ENCODE data around the gene DBT. TPM values are rescaled to one million over a fixed set of nuclear protein-coding genes. Genes with fewer than 3 reads are reported as not detected.
A peak's percentile ranks its signal among the peaks of the same experiment; 100 is the strongest.

The DBT gene
- 2.0 and 3.6 TPM in 2 replicates for polyA plus RNA-seq (2012; rRNA removed)
- polyA plus RNA-seq (2012; cell fraction: cytosol; rRNA removed): 2.8 and 3.5 TPM in 2 replicates
- 1.9 and 5.3 TPM in 2 replicates for polyA plus RNA-seq (2012; cell fraction: nucleus; rRNA removed)

GRCh38 chr1:100249537-100250257 lies at the start of gene DBT:
TSS of gene DBT (minus strand) at chr1:100249834. CDS start at chr1:100249820, 14 bp downstream.
- H3K9ac ChIP-seq: peak within 1 kb of the TSS; percentile 81
- H3K9me2 ChIP-seq: no peaks in the 10 kb centered on the region
- peaks cover 38% of the 10 kb centered on the region for H3K79me2 ChIP-seq (ENCODE audit: insufficient read depth)
- peak within 1 kb of the TSS; percentile 93 for H2AFZ ChIP-seq (ENCODE audit: low read depth)
- H3K4me2 ChIP-seq: peak within 1 kb of the TSS; percentile 86
- peak within 1 kb of the TSS; percentile 73 to 91 for H3K4me3 ChIP-seq (ENCODE audit: low read depth in 2 of 2, low read length in 1 of 2)
- no peaks in the 10 kb centered on the region for H3K9me3 ChIP-seq
- no peaks in the 10 kb centered on the region for H4K20me1 ChIP-seq (ENCODE audit: insufficient read depth)
- H3K27ac ChIP-seq (ENCODE audit: low read depth in 2 of 2, low read length in 1 of 2): peak within 1 kb of the TSS; percentile 59 to 94
- peaks cover 8 to 10% of the 10 kb centered on the region in 2 experiments; a peak in 3 of 4 replicates for H3K4me1 ChIP-seq (ENCODE audit: control insufficient read depth in 1 of 2, insufficient read depth in 2 of 2, low read depth in 1 of 2, low read length in 1 of 2)
- 1% methylated on average over 27 of the region's 31 CpGs for WGBS (ENCODE audit: low lambda C conversion rate)
- H3K27me3 ChIP-seq (ENCODE audit: insufficient read depth): no peaks in the 10 kb centered on the region
- H3K36me3 ChIP-seq (replicated peaks in 1 of 2; ENCODE audit: control insufficient read depth in 1 of 2, insufficient read depth in 2 of 2, low read length in 1 of 2): peaks cover 0 to 8% of the 10 kb centered on the region in 2 experiments
- ChIA-PET CTCF (interaction anchor here (1.0 to 1.8 kb wide), 3 partner anchors 28 to 210 kb away, joined by 3 to 6 read pairs (median 5); no protein-coding TSS in a partner anchor), POLR2A (interaction anchor here (0.6 to 2.6 kb wide), 4 partner anchors 16 to 117 kb away, joined by 3 to 17 read pairs (median 3); partner anchors contain the start of genes RTCA, SASS6 and TRMT13)
- TF ChIP-seq RFX5 (IDR thresholded peaks at IDR 0.05; ENCODE audit: low read length) (peak; percentile 77; the same call in 1 of the 2 replicates), GABPA (IDR thresholded peaks at IDR 0.05; ENCODE audit: low read depth) (peak; percentile 74), YY1 (IDR thresholded peaks at IDR 0.05; ENCODE audit: low read depth) (peak; percentile 94), RCOR1 (IDR thresholded peaks at IDR 0.05; ENCODE audit: low read length) (no peak), EP300 (IDR thresholded peaks at IDR 0.05; ENCODE audit: borderline replicate concordance in 1 of 2, low read depth in 1 of 2, low read length in 1 of 2) (peak in 1 of 2 experiments; percentile 24; a peak in 1 of 4 replicates), ELF1 (IDR thresholded peaks at IDR 0.05) (peak; percentile 94), TAF1 (IDR thresholded peaks at IDR 0.05; ENCODE audit: borderline replicate concordance, low read depth, low read length) (peak; percentile 98), IRF3 (IDR thresholded peaks at IDR 0.05; ENCODE audit: low read depth, low read length) (no peak), POLR2AphosphoS5 (IDR thresholded peaks at IDR 0.05; ENCODE audit: low read depth, low read length) (peak; percentile 99), JUND (IDR thresholded peaks at IDR 0.05) (no peak), MAX (IDR thresholded peaks at IDR 0.05; ENCODE audit: low read depth) (peak; percentile 68; the same call in 1 of the 2 replicates), MXI1 (IDR thresholded peaks at IDR 0.05; ENCODE audit: low read depth, low read length) (peak; percentile 66), GATA2 (CRISPR knock-in tag; IDR thresholded peaks at IDR 0.05) (peak; percentile 46; the same call in 1 of the 2 replicates)
- TF ChIP-seq, protein P1, sequence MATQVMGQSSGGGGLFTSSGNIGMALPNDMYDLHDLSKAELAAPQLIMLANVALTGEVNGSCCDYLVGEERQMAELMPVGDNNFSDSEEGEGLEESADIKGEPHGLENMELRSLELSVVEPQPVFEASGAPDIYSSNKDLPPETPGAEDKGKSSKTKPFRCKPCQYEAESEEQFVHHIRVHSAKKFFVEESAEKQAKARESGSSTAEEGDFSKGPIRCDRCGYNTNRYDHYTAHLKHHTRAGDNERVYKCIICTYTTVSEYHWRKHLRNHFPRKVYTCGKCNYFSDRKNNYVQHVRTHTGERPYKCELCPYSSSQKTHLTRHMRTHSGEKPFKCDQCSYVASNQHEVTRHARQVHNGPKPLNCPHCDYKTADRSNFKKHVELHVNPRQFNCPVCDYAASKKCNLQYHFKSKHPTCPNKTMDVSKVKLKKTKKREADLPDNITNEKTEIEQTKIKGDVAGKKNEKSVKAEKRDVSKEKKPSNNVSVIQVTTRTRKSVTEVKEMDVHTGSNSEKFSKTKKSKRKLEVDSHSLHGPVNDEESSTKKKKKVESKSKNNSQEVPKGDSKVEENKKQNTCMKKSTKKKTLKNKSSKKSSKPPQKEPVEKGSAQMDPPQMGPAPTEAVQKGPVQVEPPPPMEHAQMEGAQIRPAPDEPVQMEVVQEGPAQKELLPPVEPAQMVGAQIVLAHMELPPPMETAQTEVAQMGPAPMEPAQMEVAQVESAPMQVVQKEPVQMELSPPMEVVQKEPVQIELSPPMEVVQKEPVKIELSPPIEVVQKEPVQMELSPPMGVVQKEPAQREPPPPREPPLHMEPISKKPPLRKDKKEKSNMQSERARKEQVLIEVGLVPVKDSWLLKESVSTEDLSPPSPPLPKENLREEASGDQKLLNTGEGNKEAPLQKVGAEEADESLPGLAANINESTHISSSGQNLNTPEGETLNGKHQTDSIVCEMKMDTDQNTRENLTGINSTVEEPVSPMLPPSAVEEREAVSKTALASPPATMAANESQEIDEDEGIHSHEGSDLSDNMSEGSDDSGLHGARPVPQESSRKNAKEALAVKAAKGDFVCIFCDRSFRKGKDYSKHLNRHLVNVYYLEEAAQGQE (IDR thresholded peaks at IDR 0.05; ENCODE audit: low read depth, low read length): peak; percentile 70
- DNase-seq: peak; percentile 89
- no peaks in the 10 kb centered on the region for H3F3A ChIP-seq (replicated peaks; ENCODE audit: insufficient read depth)

All from SK-N-SH (cell line).